Chondrocyte (in vitro differentiated cells): ENCODE results near the gene TLE1. TPM values are rescaled to one million over a fixed set of nuclear protein-coding genes. Genes with fewer than 3 reads are reported as not detected.

Source experiments
- DNase-seq: peaks from one replicate; pipeline ENCODE4 v3.0.0; 2021; ENCODE audit warnings: mixed read lengths, low spot score
- H3K27ac Mint-ChIP-seq: one replicate; pipeline ENCODE4 v1.8.0; 2021; ENCODE audit warnings: mild to moderate bottlenecking, moderate library complexity, mixed read lengths; ENCODE audit not compliant: unreplicated experiment
- H3K27me3 Mint-ChIP-seq: 2 replicates; pipeline ENCODE4 v1.8.0; 2021; ENCODE audit warnings: low read depth, mixed read lengths
- H3K36me3 Mint-ChIP-seq: 2 replicates; pipeline ENCODE4 v1.8.0; 2021; ENCODE audit warnings: low read depth, mixed read lengths
- H3K4me1 Mint-ChIP-seq: 2 replicates; pipeline ENCODE4 v1.8.0; 2021; ENCODE audit warnings: low read depth, mild to moderate bottlenecking, mixed read lengths
- H3K4me3 Mint-ChIP-seq: one replicate; pipeline ENCODE4 v1.8.0; 2021; ENCODE audit warnings: mild to moderate bottlenecking, moderate library complexity, mixed read lengths; ENCODE audit not compliant: unreplicated experiment
- H3K9me3 Mint-ChIP-seq: 2 replicates; pipeline ENCODE4 v1.8.0; 2021; ENCODE audit warnings: low read depth, mixed read lengths
- CTCF ChIP-seq: fragments of 200-600 bp; sonication (generic); IDR thresholded peaks from 2 replicates; pipeline ENCODE4 v1.5.0; 2021; ENCODE audit warnings: antibody characterized with exemption, mild to moderate bottlenecking, moderate library complexity
- total RNA-seq: library from RNA; stranded (reverse); gene quantifications from 3 replicates; pipeline ENCODE4 v1.2.1, GENCODE V29; 2021

The TLE1 gene
- total RNA-seq, 1 donor from 2014 or later = 12.6 TPM

GRCh38 chr9:81599837-81600236 lies 89.5 kb downstream of the TLE1 start:
- Mint-ChIP-seq H3K36me3 (peaks cover 22% of the 10 kb centered on the region), H3K4me3 (no peak overlapping the region), H3K27ac (no peak overlapping the region), H3K9me3 (no peaks in the 10 kb centered on the region), H3K4me1 (peaks cover 37% of the 10 kb centered on the region), H3K27me3 (no peaks in the 10 kb centered on the region)
- no peak for TF ChIP-seq CTCF
- no peak for DNase-seq

GRCh38 chr9:81598811-81599210 lies 90.5 kb downstream of the TLE1 start:
- Mint-ChIP-seq H3K27ac (no peak overlapping the region), H3K9me3 (no peaks in the 10 kb centered on the region), H3K27me3 (no peaks in the 10 kb centered on the region), H3K4me1 (peaks cover 28% of the 10 kb centered on the region), H3K4me3 (no peak overlapping the region), H3K36me3 (peaks cover 17% of the 10 kb centered on the region)
- TF ChIP-seq CTCF = no peak
- no peak for DNase-seq

- DNase-seq = no peak
- H3K27ac Mint-ChIP-seq = no peak overlapping the region
- peaks cover 29% of the 10 kb centered on the region for H3K4me1 Mint-ChIP-seq
- no peaks in the 10 kb centered on the region for H3K9me3 Mint-ChIP-seq
- H3K27me3 Mint-ChIP-seq = no peaks in the 10 kb centered on the region
- H3K36me3 Mint-ChIP-seq = peaks cover 17% of the 10 kb centered on the region
- no peak for TF ChIP-seq CTCF
- H3K4me3 Mint-ChIP-seq = no peak overlapping the region
These were observed 91.2 kb downstream of the TLE1 start for GRCh38 chr9:81598123-81598497.

- H3K9me3 Mint-ChIP-seq = no peaks in the 10 kb centered on the region
- H3K27ac Mint-ChIP-seq = no peak overlapping the region
- no peaks in the 10 kb centered on the region for H3K27me3 Mint-ChIP-seq
- no peak for TF ChIP-seq CTCF
- peaks cover 33% of the 10 kb centered on the region for H3K4me1 Mint-ChIP-seq
- no peak for DNase-seq
- H3K36me3 Mint-ChIP-seq = peaks cover 21% of the 10 kb centered on the region
- no peak overlapping the region for H3K4me3 Mint-ChIP-seq
These were observed 91.8 kb downstream of the TLE1 start for GRCh38 chr9:81597419-81598122.

GRCh38 chr9:81596679-81597418 lies 92.5 kb downstream of the TLE1 start:
- TF ChIP-seq CTCF = no peak
- H3K27ac Mint-ChIP-seq = no peak overlapping the region

More at GRCh38 chr9:81596679-81597418, 92.5 kb downstream of the TLE1 start:
- H3K4me1 Mint-ChIP-seq = peaks cover 31% of the 10 kb centered on the region
- no peaks in the 10 kb centered on the region for H3K9me3 Mint-ChIP-seq
- no peaks in the 10 kb centered on the region for H3K27me3 Mint-ChIP-seq
- no peak overlapping the region for H3K4me3 Mint-ChIP-seq
- DNase-seq = no peak
- peaks cover 19% of the 10 kb centered on the region for H3K36me3 Mint-ChIP-seq
